Activated T-cell treated with anti-CD3 and anti-CD28 coated beads for 24 hours (primary cell): ENCODE results near the gene MUS81.
"Not testable (repeated sequence)": the region's sequence is repeated elsewhere in the genome, so short reads cannot be mapped to it uniquely, and the experiment has no call there.

Experiments used
- DNase-seq: peaks from one replicate; pipeline ENCODE4 v3.0.0-alpha.2; 2020; ENCODE audit warnings: low read depth

Gene MUS81

GRCh38 chr11:65873318-65874156, 13.3 kb downstream of the MUS81 start:
- peak; percentile 94 for DNase-seq

- DNase-seq: peak; percentile 40
Observed at GRCh38 chr11:65879617-65880016, 19.4 kb downstream of the MUS81 start, which contains the start of gene CTSW. TSS of gene CTSW (plus strand) at chr11:65879837. CDS start at chr11:65879855, 18 bp downstream.

- no peak for DNase-seq
Observed at GRCh38 chr11:65880027-65880426, 19.8 kb downstream of the MUS81 start.

- no peak for DNase-seq
Observed at GRCh38 chr11:65880844-65881421, 20.7 kb downstream of the MUS81 start.

GRCh38 chr11:65882120-65883057, 22.2 kb downstream of the MUS81 start:
- DNase-seq: no peak

- no peak for DNase-seq
Observed at GRCh38 chr11:65883058-65883761, 23.0 kb downstream of the MUS81 start.

- DNase-seq: no peak
Observed at GRCh38 chr11:65883786-65884715, 23.8 kb downstream of the MUS81 start.

- peak; percentile 77 for DNase-seq
Observed at GRCh38 chr11:65884716-65885092, 24.5 kb downstream of the MUS81 start.

GRCh38 chr11:65885231-65885630, 25.0 kb downstream of the MUS81 start:
- no peak for DNase-seq

GRCh38 chr11:65885808-65886536, 25.7 kb downstream of the MUS81 start:
- no peak for DNase-seq

- no peak for DNase-seq
Observed at GRCh38 chr11:65886826-65887722, 26.8 kb downstream of the MUS81 start.

GRCh38 chr11:65887723-65888162, 27.5 kb downstream of the MUS81 start:
- no peak for DNase-seq

GRCh38 chr11:65888163-65888814, 28.1 kb downstream of the MUS81 start, which contains the start of gene FIBP:
TSS of gene FIBP (minus strand) at chr11:65888471. CDS start at chr11:65888418, 53 bp downstream.
- peak; percentile 95 for DNase-seq

- peak; percentile 96 for DNase-seq
Observed at GRCh38 chr11:65890324-65891218, 30.3 kb downstream of the MUS81 start, which contains the start of gene CCDC85B. TSS of gene CCDC85B (plus strand) at chr11:65890673. CDS start at chr11:65890784, 111 bp downstream.

- DNase-seq: no peak
Observed at GRCh38 chr11:65891219-65892136, 31.2 kb downstream of the MUS81 start.

- DNase-seq: not testable (repeated sequence)
Observed at GRCh38 chr11:65892137-65892540, 31.9 kb downstream of the MUS81 start.
